HCT116 (cell line): ENCODE data around the gene MAP7.

Experiments used
- CTCF ChIP-seq, 3 experiments: fragments of 200-600 bp in 1 of 3; sonication (generic) in 1 of 3; IDR thresholded peaks in 2 of 3; conservative IDR thresholded peaks in 1 of 3; 2 replicates each; pipeline ENCODE4 v1.5.1; 2012 to 2017; ENCODE audit warnings: low read depth in 2 of 3, low read length in 2 of 3, antibody characterized with exemption in 1 of 3, borderline replicate concordance in 1 of 3, control low read depth in 1 of 3, mild to moderate bottlenecking in 1 of 3, mixed read lengths in 1 of 3, mixed run types in 1 of 3, moderate library complexity in 1 of 3; ENCODE audit not compliant: insufficient read depth in 1 of 3
- ELF1 ChIP-seq: IDR thresholded peaks from 2 replicates; pipeline ENCODE4 v1.6.1; 2012; ENCODE audit warnings: low read depth, borderline replicate concordance
- MAX ChIP-seq: IDR thresholded peaks from 2 replicates; pipeline ENCODE4 v1.6.1; 2012
- POLR2A ChIP-seq: IDR thresholded peaks from 2 replicates; pipeline ENCODE4 v1.7.0; 2011; ENCODE audit warnings: borderline replicate concordance; ENCODE audit not compliant: insufficient read depth, insufficient read length; ENCODE audit errors: extremely low read depth
- POLR2AphosphoS5 ChIP-seq: IDR thresholded peaks from 2 replicates; pipeline ENCODE4 v1.6.1; 2011; ENCODE audit warnings: mild to moderate bottlenecking, low read depth, low read length, moderate library complexity
- SP1 ChIP-seq: IDR thresholded peaks from 2 replicates; pipeline ENCODE4 v1.6.1; 2012; ENCODE audit warnings: low read depth
- SRF ChIP-seq: IDR thresholded peaks from 2 replicates; pipeline ENCODE4 v1.6.1; 2012; ENCODE audit warnings: low read depth

- TF ChIP-seq CTCF (IDR thresholded peaks at IDR 0.05 in 2 of 3, conservative IDR thresholded peaks at IDR 0.05 in 1 of 3; ENCODE audit: borderline replicate concordance in 1 of 3, insufficient read depth in 1 of 3, low read depth in 2 of 3, low read length in 2 of 3) (no peak), POLR2AphosphoS5 (no peak), POLR2A (no peak), ELF1 (no peak), SP1 (no peak), SRF (no peak), MAX (no peak)
Measured at GRCh38 chr6:136534268-136534667, 16.0 kb downstream of the MAP7 start.
